ENCODE measurements around the gene NSMCE1. TPM values are rescaled to one million over a fixed set of nuclear protein-coding genes. Genes with fewer than 3 reads are reported as not detected.
A peak's percentile ranks its signal among the peaks of the same experiment; 100 is the strongest.

Gene NSMCE1
- total RNA-seq (79.9 TPM), polyA plus RNA-seq (69.5 TPM)
- long read RNA-seq, donor 1, partial matches to known transcripts = 0 of 3 reads
- long read RNA-seq, donor 1, other reads (novel, unspliced or antisense) = 0 of 3 reads
- long read RNA-seq, donor 2 = 0 reads
- long read RNA-seq, donor 3, transcript NSMCE1-201 (8 exons, 1,067 nt) = major isoform, 37 of 46 reads
- long read RNA-seq, donor 3, partial matches to known transcripts = 6 of 46 reads
- long read RNA-seq, donor 3, other reads (novel, unspliced or antisense) = 0 of 46 reads
- long read RNA-seq, donor 4, transcript NSMCE1-201 (8 exons, 1,067 nt) = major isoform, 17 of 19 reads
- long read RNA-seq, donor 4, partial matches to known transcripts = 0 of 19 reads
- long read RNA-seq, donor 4, other reads (novel, unspliced or antisense) = 0 of 19 reads
- long read RNA-seq, donor 5, transcript NSMCE1-201 (8 exons, 1,067 nt) = major isoform, 53 of 65 reads
- long read RNA-seq, donor 5, partial matches to known transcripts = 0 of 65 reads
- long read RNA-seq, donor 5, other reads (novel, unspliced or antisense) = 7 of 65 reads
- long read RNA-seq, donor 6, transcript NSMCE1-201 (8 exons, 1,067 nt) = major isoform, 19 of 19 reads
- long read RNA-seq, donor 6, partial matches to known transcripts = 0 of 19 reads
- long read RNA-seq, donor 6, other reads (novel, unspliced or antisense) = 0 of 19 reads
- long read RNA-seq, donor 7, transcript NSMCE1-201 (8 exons, 1,067 nt) = major isoform, 26 of 26 reads
- long read RNA-seq, donor 7, partial matches to known transcripts = 0 of 26 reads
- long read RNA-seq, donor 7, other reads (novel, unspliced or antisense) = 0 of 26 reads
- long read RNA-seq, donor 8, transcript NSMCE1-201 (8 exons, 1,067 nt) = major isoform, 14 of 14 reads
- long read RNA-seq, donor 8, partial matches to known transcripts = 0 of 14 reads
- long read RNA-seq, donor 8, other reads (novel, unspliced or antisense) = 0 of 14 reads
- long read RNA-seq, donor 9, transcript NSMCE1-201 (8 exons, 1,067 nt) = major isoform, 10 of 11 reads
- long read RNA-seq, donor 9, partial matches to known transcripts = 0 of 11 reads
- long read RNA-seq, donor 9, other reads (novel, unspliced or antisense) = 0 of 11 reads
- long read RNA-seq, donor 10, transcript NSMCE1-201 (8 exons, 1,067 nt) = major isoform, 23 of 23 reads
- long read RNA-seq, donor 10, partial matches to known transcripts = 0 of 23 reads
- long read RNA-seq, donor 10, other reads (novel, unspliced or antisense) = 0 of 23 reads

GRCh38 chr16:27268376-27269299 is at the start of gene NSMCE1:
TSS of gene NSMCE1 (minus strand) at chr16:27268772. CDS start at chr16:27257570, 11,202 bp downstream.
- H3K9me3 ChIP-seq (ENCODE audit: control insufficient read depth in 2 of 2, insufficient read depth in 1 of 2, low read length in 1 of 2) = no peaks in the 10 kb centered on the region
- H3K36me3 ChIP-seq (ENCODE audit: control insufficient read depth in 2 of 2, insufficient read depth in 2 of 2, low read length in 1 of 2) = no peaks in the 10 kb centered on the region
- peak within 1 kb of the TSS; percentile 44 to 68 for H3K27ac ChIP-seq (ENCODE audit: low read depth in 1 of 2, low read length in 1 of 2)
- H3K4me1 ChIP-seq (ENCODE audit: control insufficient read depth in 2 of 2, insufficient read depth in 2 of 2, low read length in 2 of 2) = peaks cover 11 to 14% of the 10 kb centered on the region in 2 donors
- 9% methylated on average over 58 of the region's 58 CpGs for WGBS
- H3K4me3 ChIP-seq (ENCODE audit: low read length in 2 of 2) = peak within 1 kb of the TSS; percentile 91 to 94
- peak; percentile 87 to 98 (median 95) for DNase-seq (ENCODE audit: low read depth in 6 of 9, low spot score in 9 of 9)
- no peaks in the 10 kb centered on the region for H3K27me3 ChIP-seq (ENCODE audit: control insufficient read depth in 2 of 2, insufficient read depth in 1 of 2, low read length in 1 of 2)

GRCh38 chr16:27317738-27318391 is 49.3 kb upstream of the NSMCE1 start:
- DNase-seq (ENCODE audit: low read depth in 6 of 9, low spot score in 9 of 9) = no peak
- peaks cover 11 to 28% of the 10 kb centered on the region in 2 donors for H3K4me1 ChIP-seq (ENCODE audit: control insufficient read depth in 2 of 2, insufficient read depth in 2 of 2, low read length in 2 of 2)

GRCh38 chr16:27317320-27317719 is 48.7 kb upstream of the NSMCE1 start:
- Histone ChIP-seq H3K36me3 (ENCODE audit: control insufficient read depth in 2 of 2, insufficient read depth in 2 of 2, low read length in 1 of 2) (no peaks in the 10 kb centered on the region), H3K9me3 (ENCODE audit: control insufficient read depth in 2 of 2, insufficient read depth in 1 of 2, low read length in 1 of 2) (no peaks in the 10 kb centered on the region), H3K27ac (ENCODE audit: low read depth in 1 of 2, low read length in 1 of 2) (no peak overlapping the region), H3K4me3 (ENCODE audit: low read length in 2 of 2) (no peak overlapping the region), H3K27me3 (ENCODE audit: control insufficient read depth in 2 of 2, insufficient read depth in 1 of 2, low read length in 1 of 2) (peaks cover 18 to 49% of the 10 kb centered on the region in 2 donors), H3K4me1 (ENCODE audit: control insufficient read depth in 2 of 2, insufficient read depth in 2 of 2, low read length in 2 of 2) (peaks cover 11 to 28% of the 10 kb centered on the region in 2 donors)
- DNase-seq (ENCODE audit: low read depth in 6 of 9, low spot score in 9 of 9) = no peak
- 91% methylated on average over 7 of the region's 7 CpGs for WGBS

More at GRCh38 chr16:27317738-27318391, 49.3 kb upstream of the NSMCE1 start:
- H3K27ac ChIP-seq (ENCODE audit: low read depth in 1 of 2, low read length in 1 of 2) = peak overlapping the region; percentile 40 to 55
- no peak overlapping the region for H3K4me3 ChIP-seq (ENCODE audit: low read length in 2 of 2)
- H3K9me3 ChIP-seq (ENCODE audit: control insufficient read depth in 2 of 2, insufficient read depth in 1 of 2, low read length in 1 of 2) = no peaks in the 10 kb centered on the region
- H3K36me3 ChIP-seq (ENCODE audit: control insufficient read depth in 2 of 2, insufficient read depth in 2 of 2, low read length in 1 of 2) = no peaks in the 10 kb centered on the region
- peaks cover 13 to 43% of the 10 kb centered on the region in 2 donors for H3K27me3 ChIP-seq (ENCODE audit: control insufficient read depth in 2 of 2, insufficient read depth in 1 of 2, low read length in 1 of 2)
- WGBS = 92% methylated on average over 10 of the region's 10 CpGs

GRCh38 chr16:27316038-27316680 is 47.6 kb upstream of the NSMCE1 start:
- DNase-seq (ENCODE audit: low read depth in 6 of 9, low spot score in 9 of 9) = no peak
- H3K27ac ChIP-seq (ENCODE audit: low read depth in 1 of 2, low read length in 1 of 2) = no peak overlapping the region
- H3K4me1 ChIP-seq (ENCODE audit: control insufficient read depth in 2 of 2, insufficient read depth in 2 of 2, low read length in 2 of 2) = peaks cover 11 to 28% of the 10 kb centered on the region in 2 donors
- no peaks in the 10 kb centered on the region for H3K36me3 ChIP-seq (ENCODE audit: control insufficient read depth in 2 of 2, insufficient read depth in 2 of 2, low read length in 1 of 2)
- H3K4me3 ChIP-seq (ENCODE audit: low read length in 2 of 2) = no peak overlapping the region
- 93% methylated on average over 8 of the region's 8 CpGs for WGBS
- no peaks in the 10 kb centered on the region for H3K9me3 ChIP-seq (ENCODE audit: control insufficient read depth in 2 of 2, insufficient read depth in 1 of 2, low read length in 1 of 2)
- peaks cover 18 to 60% of the 10 kb centered on the region in 2 donors for H3K27me3 ChIP-seq (ENCODE audit: control insufficient read depth in 2 of 2, insufficient read depth in 1 of 2, low read length in 1 of 2)

GRCh38 chr16:27315333-27316037 is 46.9 kb upstream of the NSMCE1 start:
- Histone ChIP-seq H3K27ac (ENCODE audit: low read depth in 1 of 2, low read length in 1 of 2) (peak overlapping the region in 1 of 2 donors; percentile 66), H3K27me3 (ENCODE audit: control insufficient read depth in 2 of 2, insufficient read depth in 1 of 2, low read length in 1 of 2) (peaks cover 18 to 61% of the 10 kb centered on the region in 2 donors), H3K4me1 (ENCODE audit: control insufficient read depth in 2 of 2, insufficient read depth in 2 of 2, low read length in 2 of 2) (peaks cover 11 to 28% of the 10 kb centered on the region in 2 donors), H3K4me3 (ENCODE audit: low read length in 2 of 2) (peak overlapping the region in 1 of 2 donors; percentile 47), H3K9me3 (ENCODE audit: control insufficient read depth in 2 of 2, insufficient read depth in 1 of 2, low read length in 1 of 2) (no peaks in the 10 kb centered on the region), H3K36me3 (ENCODE audit: control insufficient read depth in 2 of 2, insufficient read depth in 2 of 2, low read length in 1 of 2) (no peaks in the 10 kb centered on the region)
- no peak for DNase-seq (ENCODE audit: low read depth in 6 of 9, low spot score in 9 of 9)
- WGBS = 82% methylated on average over 9 of the region's 9 CpGs

- 97% methylated on average over 2 of the region's 2 CpGs for WGBS
- Histone ChIP-seq H3K27me3 (ENCODE audit: control insufficient read depth in 2 of 2, insufficient read depth in 1 of 2, low read length in 1 of 2) (peaks cover 18 to 61% of the 10 kb centered on the region in 2 donors), H3K4me1 (ENCODE audit: control insufficient read depth in 2 of 2, insufficient read depth in 2 of 2, low read length in 2 of 2) (peaks cover 11 to 28% of the 10 kb centered on the region in 2 donors), H3K27ac (ENCODE audit: low read depth in 1 of 2, low read length in 1 of 2) (peak overlapping the region; percentile 26 to 66), H3K36me3 (ENCODE audit: control insufficient read depth in 2 of 2, insufficient read depth in 2 of 2, low read length in 1 of 2) (no peaks in the 10 kb centered on the region), H3K9me3 (ENCODE audit: control insufficient read depth in 2 of 2, insufficient read depth in 1 of 2, low read length in 1 of 2) (no peaks in the 10 kb centered on the region), H3K4me3 (ENCODE audit: low read length in 2 of 2) (peak overlapping the region; percentile 1 to 47)
- no peak for DNase-seq (ENCODE audit: low read depth in 6 of 9, low spot score in 9 of 9)
These were observed 46.4 kb upstream of the NSMCE1 start for GRCh38 chr16:27314986-27315332.

- 7% methylated on average over 39 of the region's 39 CpGs for WGBS
- Histone ChIP-seq H3K9me3 (ENCODE audit: control insufficient read depth in 2 of 2, insufficient read depth in 1 of 2, low read length in 1 of 2) (no peaks in the 10 kb centered on the region), H3K4me1 (ENCODE audit: control insufficient read depth in 2 of 2, insufficient read depth in 2 of 2, low read length in 2 of 2) (peaks cover 11 to 23% of the 10 kb centered on the region in 2 donors), H3K27ac (ENCODE audit: low read depth in 1 of 2, low read length in 1 of 2) (peak overlapping the region; percentile 23 to 85), H3K27me3 (ENCODE audit: control insufficient read depth in 2 of 2, insufficient read depth in 1 of 2, low read length in 1 of 2) (peaks cover 18 to 61% of the 10 kb centered on the region in 2 donors), H3K36me3 (ENCODE audit: control insufficient read depth in 2 of 2, insufficient read depth in 2 of 2, low read length in 1 of 2) (no peaks in the 10 kb centered on the region), H3K4me3 (ENCODE audit: low read length in 2 of 2) (peak overlapping the region; percentile 47 to 65)
- peak in 1 of 9 donors; percentile 28 for DNase-seq (ENCODE audit: low read depth in 6 of 9, low spot score in 9 of 9)
These were observed 45.7 kb upstream of the NSMCE1 start for GRCh38 chr16:27314161-27314723.
